Measurements from ENCODE around the gene RIMKLB.

Gene RIMKLB

DNA sequence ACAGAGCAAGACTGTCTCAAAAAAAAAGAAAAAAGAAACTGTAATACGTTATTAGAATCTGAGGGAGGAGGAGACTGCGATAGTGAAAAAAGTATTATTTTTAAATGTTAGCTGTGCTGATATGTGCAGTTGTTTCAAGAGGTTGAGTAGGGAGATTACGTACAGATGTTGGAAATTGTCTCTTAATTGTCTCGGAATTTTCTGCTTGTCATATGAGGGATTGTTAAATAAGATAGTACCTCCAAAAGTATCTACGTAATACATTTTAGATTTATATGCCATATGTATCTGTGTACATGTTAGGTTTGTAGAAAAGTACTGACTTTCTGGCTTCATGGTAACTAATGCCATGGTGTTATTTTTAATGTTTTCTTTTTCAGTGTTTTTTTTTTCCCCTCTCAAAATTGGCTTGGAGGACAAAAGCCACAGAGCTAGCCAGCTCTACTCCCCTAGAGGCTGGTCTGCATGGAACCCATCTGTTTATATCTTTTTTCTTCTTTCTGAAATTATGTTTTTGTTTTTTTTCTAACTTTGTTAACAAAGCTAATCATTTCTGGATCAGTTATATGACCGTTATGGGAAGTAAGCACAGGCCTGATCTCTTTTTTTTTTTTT, 3.4 kb downstream of the RIMKLB start:
- TF ChIP-seq, protein P1, sequence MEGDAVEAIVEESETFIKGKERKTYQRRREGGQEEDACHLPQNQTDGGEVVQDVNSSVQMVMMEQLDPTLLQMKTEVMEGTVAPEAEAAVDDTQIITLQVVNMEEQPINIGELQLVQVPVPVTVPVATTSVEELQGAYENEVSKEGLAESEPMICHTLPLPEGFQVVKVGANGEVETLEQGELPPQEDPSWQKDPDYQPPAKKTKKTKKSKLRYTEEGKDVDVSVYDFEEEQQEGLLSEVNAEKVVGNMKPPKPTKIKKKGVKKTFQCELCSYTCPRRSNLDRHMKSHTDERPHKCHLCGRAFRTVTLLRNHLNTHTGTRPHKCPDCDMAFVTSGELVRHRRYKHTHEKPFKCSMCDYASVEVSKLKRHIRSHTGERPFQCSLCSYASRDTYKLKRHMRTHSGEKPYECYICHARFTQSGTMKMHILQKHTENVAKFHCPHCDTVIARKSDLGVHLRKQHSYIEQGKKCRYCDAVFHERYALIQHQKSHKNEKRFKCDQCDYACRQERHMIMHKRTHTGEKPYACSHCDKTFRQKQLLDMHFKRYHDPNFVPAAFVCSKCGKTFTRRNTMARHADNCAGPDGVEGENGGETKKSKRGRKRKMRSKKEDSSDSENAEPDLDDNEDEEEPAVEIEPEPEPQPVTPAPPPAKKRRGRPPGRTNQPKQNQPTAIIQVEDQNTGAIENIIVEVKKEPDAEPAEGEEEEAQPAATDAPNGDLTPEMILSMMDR (IDR thresholded peaks at IDR 0.05; ENCODE audit: low read depth, low read length), result no peak
- no peak overlapping the region for H3K4me3 ChIP-seq (ENCODE audit: low read depth, low read length)
- no peaks in the 10 kb centered on the region for H3K9me3 ChIP-seq
- H3K4me1 ChIP-seq, result no peaks in the 10 kb centered on the region
- H3K27me3 ChIP-seq, result peaks cover 37% of the 10 kb centered on the region
- DNase-seq, result no peak
- H3K36me3 ChIP-seq, result no peaks in the 10 kb centered on the region

GRCh38 chr12:8702159-8702558, 4.4 kb downstream of the RIMKLB start:
- Histone ChIP-seq H3K9me3 (no peaks in the 10 kb centered on the region), H3K4me1 (no peaks in the 10 kb centered on the region), H3K27me3 (peaks cover 27% of the 10 kb centered on the region), H3K4me3 (ENCODE audit: low read depth, low read length) (no peak overlapping the region), H3K36me3 (no peaks in the 10 kb centered on the region)
- TF ChIP-seq, protein P1 (IDR thresholded peaks at IDR 0.05; ENCODE audit: low read depth, low read length), result no peak
- no peak for DNase-seq

GRCh38 chr12:8709124-8709830, 11.5 kb downstream of the RIMKLB start:
- H3K9me3 ChIP-seq, result no peaks in the 10 kb centered on the region
- no peaks in the 10 kb centered on the region for H3K27me3 ChIP-seq
- H3K4me3 ChIP-seq (ENCODE audit: low read depth, low read length), result no peak overlapping the region
- H3K4me1 ChIP-seq, result no peaks in the 10 kb centered on the region
- DNase-seq, result no peak
- no peaks in the 10 kb centered on the region for H3K36me3 ChIP-seq
- TF ChIP-seq, protein P1 (IDR thresholded peaks at IDR 0.05; ENCODE audit: low read depth, low read length), result no peak

GRCh38 chr12:8712572-8712971, 14.8 kb downstream of the RIMKLB start:
- TF ChIP-seq, protein P1 (IDR thresholded peaks at IDR 0.05; ENCODE audit: low read depth, low read length), result no peak
- H3K4me3 ChIP-seq (ENCODE audit: low read depth, low read length), result no peak overlapping the region
- H3K36me3 ChIP-seq, result no peaks in the 10 kb centered on the region
- no peaks in the 10 kb centered on the region for H3K27me3 ChIP-seq
- H3K9me3 ChIP-seq, result no peaks in the 10 kb centered on the region
- DNase-seq, result no peak
- no peaks in the 10 kb centered on the region for H3K4me1 ChIP-seq

DNA sequence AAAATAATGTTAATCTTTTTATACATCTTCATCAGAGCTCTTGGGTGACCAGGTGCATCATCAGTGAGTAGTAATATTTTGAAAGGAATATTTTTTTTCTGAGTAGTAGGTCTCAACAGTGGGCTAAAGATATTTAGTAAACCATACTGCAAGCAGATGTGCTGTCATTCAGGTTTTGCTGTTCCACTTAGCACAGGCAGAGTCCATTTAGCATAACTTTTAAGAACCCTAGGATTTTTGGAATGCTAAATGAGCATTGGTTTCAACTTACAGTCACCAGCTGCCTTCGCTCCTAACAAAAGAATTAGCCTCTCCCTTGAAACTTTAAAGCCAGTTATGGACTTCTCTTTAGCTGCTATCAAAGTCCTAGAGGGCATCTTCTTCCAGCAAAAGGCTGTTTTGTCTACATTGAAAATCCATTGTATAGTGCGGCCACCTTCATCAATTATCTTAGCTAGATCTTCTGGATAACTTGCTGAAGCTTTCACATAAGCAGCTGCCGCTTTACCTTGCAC, 24.6 kb downstream of the RIMKLB start:
- TF ChIP-seq, protein P1 (IDR thresholded peaks at IDR 0.05; ENCODE audit: low read depth, low read length), result no peak
- no peak for DNase-seq
- H3K9me3 ChIP-seq, result no peaks in the 10 kb centered on the region
- H3K27me3 ChIP-seq, result no peaks in the 10 kb centered on the region
- H3K4me1 ChIP-seq, result no peaks in the 10 kb centered on the region
- H3K36me3 ChIP-seq, result no peaks in the 10 kb centered on the region
- no peak overlapping the region for H3K4me3 ChIP-seq (ENCODE audit: low read depth, low read length)

GRCh38 chr12:8734873-8735381, 37.1 kb downstream of the RIMKLB start:
- H3K4me1 ChIP-seq, result no peaks in the 10 kb centered on the region
- DNase-seq, result no peak
- TF ChIP-seq, protein P1 (IDR thresholded peaks at IDR 0.05; ENCODE audit: low read depth, low read length), result no peak
- H3K9me3 ChIP-seq, result no peaks in the 10 kb centered on the region
- no peak overlapping the region for H3K4me3 ChIP-seq (ENCODE audit: low read depth, low read length)
- no peaks in the 10 kb centered on the region for H3K36me3 ChIP-seq
- no peaks in the 10 kb centered on the region for H3K27me3 ChIP-seq
